GM21529 (cell line): ENCODE results near the gene RTP3.
"Not testable (repeated sequence)": the region's sequence is repeated elsewhere in the genome, so short reads cannot be mapped to it uniquely, and the experiment has no call there.

Experiments
- ATAC-seq: cut with Tn5 transposase; IDR thresholded peaks from one replicate; pipeline ENCODE4 v1.9.1; 2021; ENCODE audit not compliant: unreplicated experiment

The RTP3 gene

DNA sequence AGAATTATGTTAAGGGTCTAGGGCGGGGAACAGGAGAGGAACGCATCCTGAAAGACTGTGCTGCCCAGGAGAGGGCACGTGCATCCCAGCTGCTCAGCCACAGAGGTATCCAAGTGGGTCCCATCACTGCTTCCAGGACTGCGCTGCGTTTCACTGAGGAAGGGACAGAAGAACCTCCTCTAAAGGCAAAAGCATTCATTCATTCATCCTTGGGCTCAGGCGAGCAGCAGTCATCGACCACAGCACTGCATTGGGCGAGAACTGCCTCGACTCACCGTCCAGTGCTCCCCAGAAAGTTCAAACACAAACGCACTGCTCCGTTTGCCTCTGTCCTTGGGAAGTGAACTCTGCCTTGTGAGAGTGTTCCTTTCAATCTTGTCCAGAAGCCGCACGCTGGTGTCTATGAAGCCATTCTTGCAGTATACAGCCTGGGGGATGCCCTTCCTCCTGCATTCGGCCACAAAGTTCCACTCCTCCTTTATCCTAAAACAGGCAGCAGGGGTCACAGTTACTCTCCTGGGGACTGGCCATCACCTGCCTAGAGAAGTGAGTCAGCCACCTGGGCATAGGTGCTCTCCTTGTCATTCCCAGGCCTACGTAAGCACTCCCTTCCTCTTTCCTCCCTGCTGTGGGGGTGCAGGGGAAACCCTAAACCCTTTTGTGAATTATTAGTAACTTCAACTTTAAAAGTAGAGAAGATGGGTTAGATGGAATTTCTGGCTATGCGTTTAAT lies 47.2 kb downstream of the RTP3 start:
- ATAC-seq: no peak

DNA sequence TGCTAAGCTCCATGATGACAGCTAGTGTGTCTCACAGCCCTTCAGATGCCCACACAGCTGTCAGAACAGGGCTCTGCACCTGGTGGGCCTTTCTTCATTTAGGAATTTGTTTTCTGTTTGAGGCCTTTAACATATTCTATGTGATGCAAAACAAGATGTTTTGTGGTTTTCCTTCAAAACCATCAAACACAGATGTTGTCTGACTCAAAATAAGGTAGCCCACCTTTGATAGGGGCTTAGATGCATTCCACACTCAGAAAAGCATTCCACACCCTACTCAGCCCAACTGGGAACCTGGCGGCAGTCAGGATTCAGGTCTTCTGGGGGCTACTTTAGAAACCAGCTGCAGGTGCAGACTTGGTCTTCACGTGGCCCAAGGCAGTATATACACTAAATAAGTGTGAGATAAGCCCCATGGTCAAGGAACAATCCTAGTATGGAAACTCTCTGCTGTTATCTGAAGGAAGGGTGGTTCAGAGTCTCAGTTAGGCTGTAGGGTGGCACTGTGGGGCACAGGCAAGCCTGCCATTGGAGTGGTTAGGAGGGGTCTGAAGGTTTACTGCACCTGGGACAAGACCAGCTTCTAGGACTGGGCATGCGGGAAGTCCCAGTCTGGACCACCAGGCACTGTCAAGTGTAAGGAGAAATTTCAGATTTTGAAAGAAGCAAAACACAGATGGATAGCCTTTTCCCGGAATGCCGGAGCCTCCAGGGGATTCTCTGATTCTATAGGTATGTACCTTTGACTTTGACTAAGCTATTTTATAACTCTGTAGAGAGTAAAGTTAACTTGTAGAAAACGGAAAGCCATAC lies 48.2 kb downstream of the RTP3 start:
- no peak for ATAC-seq

DNA sequence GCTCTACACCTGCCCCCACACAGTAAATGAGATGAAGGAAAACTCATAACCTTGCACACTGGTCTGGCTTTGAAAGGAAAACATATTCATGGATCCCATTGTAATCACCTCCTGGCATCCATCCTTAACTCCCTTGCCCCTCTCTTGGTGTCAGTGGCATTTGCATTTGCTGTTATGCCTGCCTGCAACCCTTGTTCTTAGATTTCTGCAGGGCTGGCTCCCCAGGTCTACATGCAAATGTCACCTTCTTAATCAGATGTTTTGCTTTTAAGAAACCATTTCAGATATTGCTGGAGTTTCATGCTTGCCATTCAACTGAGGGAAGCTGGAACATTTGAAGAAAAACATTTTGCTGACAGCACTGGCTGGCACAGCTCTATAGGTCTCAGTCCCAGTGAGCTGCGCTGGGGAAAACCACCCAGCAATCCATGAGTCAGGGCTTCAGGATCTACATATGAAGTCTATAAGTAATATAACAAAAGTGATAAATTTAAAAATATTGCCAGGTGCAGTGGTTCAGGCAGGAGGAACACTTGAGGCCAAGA lies 49.2 kb downstream of the RTP3 start:
- no peak for ATAC-seq

DNA sequence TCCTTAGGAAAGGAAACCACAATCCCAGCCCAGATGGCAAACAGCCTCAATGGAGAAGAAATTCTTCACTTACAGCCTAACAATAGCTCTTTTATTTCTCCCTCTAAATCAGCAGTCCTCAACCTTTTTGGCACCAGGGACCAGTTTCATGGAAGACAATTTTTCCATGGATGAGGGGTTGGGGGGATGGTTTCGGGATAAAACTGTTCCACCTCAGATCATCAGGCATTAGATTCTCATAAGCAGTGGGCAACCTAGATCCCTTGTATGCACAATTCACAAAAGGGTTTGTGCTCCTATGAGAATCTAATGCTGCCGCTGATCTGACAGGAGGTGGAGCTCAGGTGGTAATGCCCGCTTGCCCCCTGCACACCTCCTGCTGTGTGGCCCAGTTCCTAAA lies 50.8 kb downstream of the RTP3 start:
- not testable (repeated sequence) for ATAC-seq

DNA sequence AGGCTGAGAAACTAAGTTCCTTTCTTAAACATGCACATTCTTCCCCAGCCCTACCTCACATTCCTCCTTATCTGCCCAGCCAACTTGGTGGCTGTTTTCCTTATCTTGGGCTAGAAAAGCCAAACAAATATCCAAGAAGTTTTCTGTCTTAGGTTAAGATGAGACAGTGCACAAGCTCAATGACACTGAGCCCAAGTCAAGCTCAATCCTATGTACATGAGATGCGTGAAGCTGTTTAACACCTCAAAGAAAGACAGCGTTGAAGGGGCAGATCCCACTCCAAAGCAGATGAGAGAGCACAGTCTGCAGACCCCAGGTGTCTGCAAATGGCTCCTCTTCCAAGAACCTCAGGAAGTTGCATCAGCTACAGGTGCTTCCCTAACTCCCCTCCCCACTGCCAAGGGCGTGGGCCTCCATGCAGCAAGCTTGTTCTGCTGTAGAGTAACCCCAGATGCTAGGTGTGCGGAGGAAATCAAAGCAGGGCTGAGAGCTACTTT lies 51.7 kb downstream of the RTP3 start:
- no peak for ATAC-seq

DNA sequence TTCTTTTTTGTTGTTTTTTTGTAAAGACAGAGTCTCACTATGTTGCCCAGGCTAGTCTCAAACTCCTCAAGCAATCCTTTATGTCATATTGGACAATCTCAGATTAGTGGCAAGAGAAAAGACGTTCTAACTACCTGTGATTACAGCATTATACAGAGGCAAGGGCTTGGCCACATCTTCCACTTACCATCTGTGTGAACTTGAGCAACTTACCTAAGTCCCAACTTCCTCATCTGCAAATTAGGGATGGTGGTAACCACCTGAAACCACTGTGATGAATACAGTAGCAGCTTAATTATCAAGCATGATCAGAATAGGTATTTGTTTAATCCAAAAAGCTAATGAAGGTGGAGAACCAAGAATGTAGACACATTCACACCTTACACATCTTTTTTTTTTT lies 52.2 kb downstream of the RTP3 start:
- ATAC-seq: no peak
